ENCODE results near the gene MYH4.

DNA sequence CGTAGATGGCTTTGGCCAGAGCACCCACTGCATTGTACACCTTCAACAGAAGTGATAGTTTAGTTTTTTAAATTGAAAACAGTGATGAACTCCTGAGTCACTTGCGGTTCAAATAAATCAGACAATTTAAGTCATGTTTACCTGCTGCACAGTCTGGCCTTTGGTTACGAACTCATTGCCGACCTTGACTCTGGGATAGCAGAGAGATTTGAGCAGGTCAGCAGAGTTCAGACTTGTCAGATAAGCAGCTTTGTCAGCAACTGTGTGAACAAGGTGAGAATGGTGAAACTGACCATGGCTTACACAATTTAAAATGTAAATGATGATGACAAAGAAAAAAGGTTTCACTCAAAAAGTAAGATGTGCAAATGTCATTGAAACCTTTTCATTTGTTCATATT, 9.3 kb downstream of the MYH4 start:
- no peak for TF ChIP-seq CTCF (IDR thresholded peaks at IDR 0.05; ENCODE audit: borderline replicate concordance, extremely low read depth, low read length, poor library complexity, severe bottlenecking)
- no peak for TF ChIP-seq EZH2 (IDR thresholded peaks at IDR 0.05; ENCODE audit: borderline replicate concordance, low read depth, low read length, severe bottlenecking)
